GM18867 (cell line): ENCODE measurements around the gene BEST1.

Source experiments
- ATAC-seq: cut with Tn5 transposase; IDR thresholded peaks from one replicate; pipeline ENCODE4 v1.9.1; 2021; ENCODE audit warnings: mild to moderate bottlenecking, moderate library complexity; ENCODE audit not compliant: unreplicated experiment

The BEST1 gene

GRCh38 chr11:62012832-62013461 is 62.8 kb downstream of the BEST1 start:
- no peak for ATAC-seq
